ENCODE measurements around the gene NR1I2. TPM values are rescaled to one million over a fixed set of nuclear protein-coding genes. Genes with fewer than 3 reads are reported as not detected.

NR1I2 gene
- total and polyA plus RNA-seq, 2 donors (not counting 1 experiment from before 2014, with no cell fraction given) = 0.30 to 0.52 TPM

DNA sequence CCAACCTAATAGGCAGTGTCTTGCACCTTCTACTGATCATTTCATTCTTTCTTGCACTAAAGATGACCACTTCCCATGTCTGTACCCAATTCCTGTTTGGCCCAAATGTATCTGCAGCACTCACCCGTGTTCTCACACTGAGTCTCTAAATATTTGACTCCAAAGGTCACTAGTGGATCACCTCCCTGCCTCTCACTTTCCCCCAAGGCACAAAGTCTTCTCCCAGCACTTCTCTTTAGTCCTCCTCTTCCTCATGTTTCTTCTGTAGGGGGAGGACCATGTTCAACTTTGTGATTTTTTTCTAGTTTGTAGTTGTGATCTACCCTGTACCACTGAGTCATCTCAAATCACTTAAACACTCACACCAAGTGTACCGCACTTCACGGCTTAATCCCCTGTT, 13.9 kb downstream of the NR1I2 start:
- no peak overlapping the region for H2AFZ ChIP-seq (ENCODE audit: insufficient read depth, low read depth, low read length, poor library complexity, severe bottlenecking)
- H3K36me3 ChIP-seq (replicated peaks in 1 of 2; ENCODE audit: control extremely low read depth in 1 of 2, control insufficient read depth in 1 of 2, extremely low read depth in 1 of 2, insufficient read depth in 2 of 2, low read length in 1 of 2) = no peaks in the 10 kb centered on the region
- ATAC-seq (ENCODE audit: low read depth) = no peak
- no peak for TF ChIP-seq EZH2 (IDR thresholded peaks at IDR 0.05; ENCODE audit: borderline replicate concordance, insufficient read depth, low read depth, low read length, poor library complexity, severe bottlenecking)
- TF ChIP-seq, protein P1, sequence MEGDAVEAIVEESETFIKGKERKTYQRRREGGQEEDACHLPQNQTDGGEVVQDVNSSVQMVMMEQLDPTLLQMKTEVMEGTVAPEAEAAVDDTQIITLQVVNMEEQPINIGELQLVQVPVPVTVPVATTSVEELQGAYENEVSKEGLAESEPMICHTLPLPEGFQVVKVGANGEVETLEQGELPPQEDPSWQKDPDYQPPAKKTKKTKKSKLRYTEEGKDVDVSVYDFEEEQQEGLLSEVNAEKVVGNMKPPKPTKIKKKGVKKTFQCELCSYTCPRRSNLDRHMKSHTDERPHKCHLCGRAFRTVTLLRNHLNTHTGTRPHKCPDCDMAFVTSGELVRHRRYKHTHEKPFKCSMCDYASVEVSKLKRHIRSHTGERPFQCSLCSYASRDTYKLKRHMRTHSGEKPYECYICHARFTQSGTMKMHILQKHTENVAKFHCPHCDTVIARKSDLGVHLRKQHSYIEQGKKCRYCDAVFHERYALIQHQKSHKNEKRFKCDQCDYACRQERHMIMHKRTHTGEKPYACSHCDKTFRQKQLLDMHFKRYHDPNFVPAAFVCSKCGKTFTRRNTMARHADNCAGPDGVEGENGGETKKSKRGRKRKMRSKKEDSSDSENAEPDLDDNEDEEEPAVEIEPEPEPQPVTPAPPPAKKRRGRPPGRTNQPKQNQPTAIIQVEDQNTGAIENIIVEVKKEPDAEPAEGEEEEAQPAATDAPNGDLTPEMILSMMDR (IDR thresholded peaks at IDR 0.05) = no peak
- H3K9ac ChIP-seq (ENCODE audit: low read length) = no peak overlapping the region
- Mint-ChIP-seq H3K27me3 (peaks cover 22% of the 10 kb centered on the region), H3K4me1 (no peaks in the 10 kb centered on the region), H3K27ac (no peak overlapping the region), H3K9me3 (ENCODE audit: insufficient read depth) (no peaks in the 10 kb centered on the region), H3K4me3 (no peak overlapping the region)
- H4K20me1 ChIP-seq (ENCODE audit: control insufficient read depth, insufficient read depth, low read length, poor library complexity, severe bottlenecking) = no peaks in the 10 kb centered on the region
- H3K4me1 ChIP-seq (ENCODE audit: control insufficient read depth in 2 of 2, insufficient read depth in 2 of 2, low read length in 2 of 2) = no peaks in the 10 kb centered on the region
- H3K79me2 ChIP-seq (ENCODE audit: control insufficient read depth, insufficient read depth, low read length) = no peaks in the 10 kb centered on the region
- CTCF ChIA-PET = no interaction called here
- POLR2A ChIA-PET = no interaction called here
- no peak overlapping the region for H3K4me2 ChIP-seq (replicated peaks; ENCODE audit: low read depth, low read length, poor library complexity, severe bottlenecking)
- intact Hi-C loops (cut with micrococcal nuclease) = no loop called here
- no peak for DNase-seq
- WGBS (ENCODE audit: insufficient coverage) = 100% methylated on average over 2 of the region's 3 CpGs
- no peak overlapping the region for H3K4me3 ChIP-seq (ENCODE audit: control extremely low read depth in 1 of 5, extremely low read depth in 1 of 5, insufficient read depth in 1 of 5, low read depth in 2 of 5, low read length in 4 of 5)
- H3K27me3 ChIP-seq (replicated peaks in 1 of 4; ENCODE audit: control extremely low read depth in 1 of 4, control insufficient read depth in 3 of 4, insufficient read depth in 4 of 4, low read length in 3 of 4) = no peaks in the 10 kb centered on the region
- no peaks in the 10 kb centered on the region for H3K9me3 ChIP-seq (ENCODE audit: control extremely low read depth in 1 of 3, control insufficient read depth in 2 of 3, insufficient read depth in 1 of 3, low read length in 2 of 3)
- H3K27ac ChIP-seq (ENCODE audit: low read length in 2 of 2) = no peak overlapping the region

DNA sequence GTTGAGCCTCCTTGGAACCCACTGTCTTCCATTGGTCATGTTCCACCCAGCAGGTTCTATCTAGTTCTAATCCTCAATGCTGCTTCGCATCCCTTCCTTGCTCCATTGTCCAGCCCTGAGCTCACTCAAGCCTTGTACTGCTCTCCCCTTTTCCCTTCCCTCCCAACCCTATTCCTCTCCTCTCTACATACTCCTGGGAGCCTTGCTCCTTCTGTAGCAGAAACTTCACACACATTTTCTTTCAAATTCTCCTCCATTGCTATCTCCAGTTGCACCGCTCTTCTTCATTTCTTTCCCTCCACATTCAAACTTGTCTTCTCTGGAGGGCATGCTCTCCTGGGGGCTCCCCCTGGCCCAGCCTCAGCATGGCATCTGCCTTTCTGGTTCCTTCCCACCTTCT, 14.5 kb downstream of the NR1I2 start:
- Histone ChIP-seq H4K20me1 (ENCODE audit: control insufficient read depth, insufficient read depth, low read length, poor library complexity, severe bottlenecking) (no peaks in the 10 kb centered on the region), H3K79me2 (ENCODE audit: control insufficient read depth, insufficient read depth, low read length) (no peaks in the 10 kb centered on the region), H3K4me2 (replicated peaks; ENCODE audit: low read depth, low read length, poor library complexity, severe bottlenecking) (no peak overlapping the region), H3K36me3 (replicated peaks in 1 of 2; ENCODE audit: control extremely low read depth in 1 of 2, control insufficient read depth in 1 of 2, extremely low read depth in 1 of 2, insufficient read depth in 2 of 2, low read length in 1 of 2) (no peaks in the 10 kb centered on the region), H2AFZ (ENCODE audit: insufficient read depth, low read depth, low read length, poor library complexity, severe bottlenecking) (no peak overlapping the region), H3K9me3 (ENCODE audit: control extremely low read depth in 1 of 3, control insufficient read depth in 2 of 3, insufficient read depth in 1 of 3, low read length in 2 of 3) (no peaks in the 10 kb centered on the region), H3K4me3 (ENCODE audit: control extremely low read depth in 1 of 5, extremely low read depth in 1 of 5, insufficient read depth in 1 of 5, low read depth in 2 of 5, low read length in 4 of 5) (no peak overlapping the region), H3K27me3 (replicated peaks in 1 of 4; ENCODE audit: control extremely low read depth in 1 of 4, control insufficient read depth in 3 of 4, insufficient read depth in 4 of 4, low read length in 3 of 4) (no peaks in the 10 kb centered on the region), H3K9ac (ENCODE audit: low read length) (no peak overlapping the region), H3K4me1 (ENCODE audit: control insufficient read depth in 2 of 2, insufficient read depth in 2 of 2, low read length in 2 of 2) (no peaks in the 10 kb centered on the region), H3K27ac (ENCODE audit: low read length in 2 of 2) (no peak overlapping the region)
- CTCF ChIA-PET = no interaction called here
- peaks cover 24% of the 10 kb centered on the region for H3K27me3 Mint-ChIP-seq
- 96% methylated on average over 2 of the region's 2 CpGs for WGBS (ENCODE audit: insufficient coverage)
- POLR2A ChIA-PET = no interaction called here
- DNase-seq (no peak), ATAC-seq (ENCODE audit: low read depth) (no peak)
- H3K9me3 Mint-ChIP-seq (ENCODE audit: insufficient read depth) = no peaks in the 10 kb centered on the region
- no peak overlapping the region for H3K4me3 Mint-ChIP-seq
- no peak overlapping the region for H3K27ac Mint-ChIP-seq
- H3K4me1 Mint-ChIP-seq = no peaks in the 10 kb centered on the region
- intact Hi-C loops (cut with micrococcal nuclease) = no loop called here
- TF ChIP-seq, protein P1 (IDR thresholded peaks at IDR 0.05) = no peak
- no peak for TF ChIP-seq EZH2 (IDR thresholded peaks at IDR 0.05; ENCODE audit: borderline replicate concordance, insufficient read depth, low read depth, low read length, poor library complexity, severe bottlenecking)

Data from B cell (primary cell).